GM13976 (cell line): ENCODE data around the gene NEDD9.

Experiments
- DNase-seq: peaks from one replicate; pipeline ENCODE4 v3.0.0; 2012; ENCODE audit warnings: low spot score
- CTCF ChIP-seq: IDR thresholded peaks from 2 replicates; pipeline ENCODE4 v1.5.1; 2012; ENCODE audit warnings: borderline replicate concordance, mild to moderate bottlenecking; ENCODE audit not compliant: insufficient read depth; ENCODE audit errors: extremely low read depth, missing control alignments, control extremely low read depth
- in situ Hi-C: fragments of 300-500 bp; cut with MboI; formaldehyde crosslinking; loops from one replicate; pipeline ENCODE4 v1.12.0; 2022; ENCODE audit warnings: low sequenced_read_pairs, mixed read lengths, inconsistent platforms; ENCODE audit not compliant: unreplicated experiment

Gene NEDD9

GRCh38 chr6:11172501-11173327, 59.8 kb downstream of the NEDD9 start:
- in situ Hi-C loops, result no loop called here
- DNase-seq, result peak; percentile 66
- TF ChIP-seq CTCF, result peak; percentile 83

DNA sequence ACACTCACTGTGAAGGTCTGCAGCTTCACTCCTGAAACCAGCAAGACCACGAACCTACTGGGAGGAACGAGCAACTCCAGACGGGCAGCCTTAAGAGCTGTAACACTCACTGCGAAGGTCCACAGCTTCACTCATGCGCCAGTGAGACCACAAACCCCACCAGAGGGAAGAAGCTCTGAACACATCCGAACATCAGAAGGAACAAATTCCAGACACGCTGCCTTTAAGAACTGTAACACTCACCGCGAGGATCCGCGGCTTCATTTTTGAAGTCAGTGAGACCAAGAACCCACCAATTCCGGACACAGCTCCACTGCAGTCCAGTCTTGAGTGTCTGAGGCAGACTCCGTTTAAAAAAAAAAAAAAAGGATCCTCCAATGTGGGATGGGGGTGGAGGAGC, 60.5 kb downstream of the NEDD9 start:
- in situ Hi-C loops, result no loop called here
- no peak for TF ChIP-seq CTCF

GRCh38 chr6:11168091-11168635, 64.3 kb downstream of the NEDD9 start:
- DNase-seq, result no peak
- TF ChIP-seq CTCF, result no peak
- in situ Hi-C loops, result no loop called here

More for the DNA sequence above, 60.5 kb downstream of the NEDD9 start:
- DNase-seq, result no peak

GRCh38 chr6:11166948-11167347, 65.5 kb downstream of the NEDD9 start:
- no peak for TF ChIP-seq CTCF
- no peak for DNase-seq
- in situ Hi-C loops, result no loop called here

DNA sequence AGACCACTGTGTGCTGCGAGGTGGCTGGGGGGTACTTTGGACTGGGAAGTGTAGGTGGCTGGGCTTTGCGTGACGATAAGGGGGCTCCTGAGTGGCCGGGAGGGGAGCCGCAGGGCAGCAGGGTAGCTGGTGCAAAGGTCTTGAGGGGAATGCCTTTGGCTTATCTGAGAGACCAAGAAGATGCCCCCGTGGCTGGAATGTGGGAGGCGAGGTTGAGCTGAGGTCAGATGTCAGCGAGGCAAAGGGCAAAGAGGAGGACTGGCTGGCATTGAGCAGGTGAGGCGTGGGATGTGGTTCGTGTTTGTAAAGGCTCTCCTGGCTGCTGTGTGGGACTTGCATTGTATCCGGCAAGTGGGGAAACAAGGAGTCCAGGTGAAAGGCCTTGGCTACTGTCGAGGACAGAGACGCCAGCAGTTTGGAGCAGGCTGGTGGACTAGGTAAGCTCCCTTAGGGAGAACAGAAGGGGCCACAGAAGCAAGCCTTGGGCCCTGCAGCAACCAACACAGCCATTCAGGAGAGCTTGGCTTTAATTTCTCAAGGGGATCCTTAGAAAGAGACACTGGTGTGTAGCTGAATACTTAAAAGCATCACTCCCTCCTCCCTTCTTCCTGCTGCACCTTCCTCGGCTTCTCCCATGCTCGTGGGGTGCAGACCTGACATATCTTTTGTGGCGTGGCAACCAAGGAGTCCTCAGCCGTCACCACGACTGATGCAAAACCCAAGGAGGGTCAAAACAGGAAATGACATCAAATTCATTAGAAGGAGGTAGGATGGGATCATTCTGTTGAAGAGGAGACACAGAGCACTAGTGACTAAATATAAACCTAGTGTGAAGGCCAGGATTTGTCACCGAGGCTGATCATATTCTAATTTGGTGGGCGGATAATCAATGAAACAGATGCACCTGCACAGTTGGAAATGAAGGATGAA, 67.5 kb downstream of the NEDD9 start:
- in situ Hi-C loops, result no loop called here
- no peak for DNase-seq
- TF ChIP-seq CTCF, result no peak

DNA sequence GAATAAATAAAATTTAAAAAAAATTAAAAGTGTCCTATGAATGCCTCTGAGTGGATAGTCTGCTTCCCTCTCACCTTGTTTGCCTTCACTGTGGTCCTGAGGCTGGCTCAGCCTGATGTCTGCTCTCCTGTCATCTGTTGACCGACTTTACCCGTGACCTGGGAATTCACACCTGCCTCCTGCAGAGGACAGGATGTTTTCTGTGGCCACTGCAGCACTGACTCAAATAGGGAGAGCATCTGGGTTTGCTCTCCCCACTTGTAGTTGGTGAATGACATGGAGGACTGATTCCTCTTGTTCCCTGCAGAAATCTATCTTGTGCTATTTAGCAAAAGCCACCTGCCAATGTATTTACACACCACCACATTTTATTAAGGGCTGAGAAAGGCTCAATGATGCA, 68.5 kb downstream of the NEDD9 start:
- no peak for TF ChIP-seq CTCF
- in situ Hi-C loops, result no loop called here
- DNase-seq, result peak; percentile 49
